Smooth muscle cell (in vitro differentiated cells): ENCODE measurements around the gene RING1. TPM values are rescaled to one million over a fixed set of nuclear protein-coding genes. Genes with fewer than 3 reads are reported as not detected.

Experiments
- DNase-seq: peaks from one replicate; lab custom pipeline; 2025; ENCODE audit not compliant: unreplicated experiment; lab: John Stamatoyannopoulos, UW
- H2AFZ ChIP-seq: fragments of 200-600 bp; sonication (generic); 2 replicates; pipeline ENCODE4 v1.6.0; 2016; ENCODE audit warnings: antibody characterized with exemption, low read depth, mild to moderate bottlenecking
- H3F3A ChIP-seq: fragments of 200-600 bp; sonication (generic); 2 replicates; pipeline ENCODE4 v1.6.0; 2017; ENCODE audit warnings: antibody characterized with exemption, low read depth
- H3K27ac ChIP-seq: fragments of 200-600 bp; sonication (generic); 2 replicates; pipeline ENCODE4 v1.5.1; 2016; ENCODE audit warnings: low read depth, mild to moderate bottlenecking
- H3K27me3 ChIP-seq: fragments of 200-600 bp; sonication (generic); 2 replicates; pipeline ENCODE4 v1.6.1; 2016; ENCODE audit warnings: low read depth, mild to moderate bottlenecking
- H3K36me3 ChIP-seq: fragments of 200-600 bp; sonication (generic); 2 replicates; pipeline ENCODE4 v1.5.1; 2016; ENCODE audit warnings: low read depth
- H3K4me1 ChIP-seq: fragments of 200-600 bp; sonication (generic); 2 replicates; pipeline ENCODE4 v1.5.1; 2016; ENCODE audit warnings: low read depth
- H3K4me2 ChIP-seq: fragments of 200-600 bp; sonication (generic); 2 replicates; pipeline ENCODE4 v1.6.0; 2016; ENCODE audit warnings: mild to moderate bottlenecking
- H3K4me3 ChIP-seq: fragments of 200-600 bp; sonication (generic); 2 replicates; pipeline ENCODE4 v1.5.1; 2016; ENCODE audit warnings: mild to moderate bottlenecking
- H3K79me2 ChIP-seq: fragments of 200-600 bp; sonication (generic); 2 replicates; pipeline ENCODE4 v1.6.0; 2016; ENCODE audit warnings: low read depth, mild to moderate bottlenecking
- H3K9ac ChIP-seq: fragments of 200-600 bp; sonication (generic); 2 replicates; pipeline ENCODE4 v1.6.0; 2016; ENCODE audit warnings: low read depth
- H3K9me3 ChIP-seq: fragments of 200-600 bp; sonication (generic); replicated peaks from 2 replicates; pipeline ENCODE4 v1.5.1; 2016; ENCODE audit warnings: low read depth
- H4K20me1 ChIP-seq: fragments of 200-600 bp; sonication (generic); 2 replicates; pipeline ENCODE4 v1.6.0; 2016; ENCODE audit warnings: low read depth
- WGBS: methylation state at CpG from one replicate; pipeline ENCODE4 v1.1.7; 2016; ENCODE audit warnings: low lambda C conversion rate; 5-methylcytosine and 5-hydroxymethylcytosine counted together
- polyA plus RNA-seq: library from polyadenylated mRNA; unstranded; fragments of >200 nt; fragmentation: Nextera tagmentation; extraction: Ambion mirVana; gene quantifications from 2 replicates; pipeline ENCODE4 v1.2.1, GENCODE V29; 2016
- total RNA-seq: library from RNA; depleted of rRNA; stranded (reverse); fragments of >200 nt; gene quantifications from 2 replicates; pipeline ENCODE4 v1.2.3, GENCODE V29; 2014
- TF ChIP-seq, protein P1 (sequence below): fragments of 200-600 bp; sonication (generic); IDR thresholded peaks from 2 replicates; pipeline ENCODE4 v1.5.1; 2017; ENCODE audit warnings: borderline replicate concordance, mild to moderate bottlenecking, antibody characterized with exemption; ENCODE audit not compliant: insufficient read depth, poor library complexity, severe bottlenecking

Gene RING1
- total and polyA plus RNA-seq, 2 experiments from 2014 or later: 31.6 to 32.2 TPM

DNA sequence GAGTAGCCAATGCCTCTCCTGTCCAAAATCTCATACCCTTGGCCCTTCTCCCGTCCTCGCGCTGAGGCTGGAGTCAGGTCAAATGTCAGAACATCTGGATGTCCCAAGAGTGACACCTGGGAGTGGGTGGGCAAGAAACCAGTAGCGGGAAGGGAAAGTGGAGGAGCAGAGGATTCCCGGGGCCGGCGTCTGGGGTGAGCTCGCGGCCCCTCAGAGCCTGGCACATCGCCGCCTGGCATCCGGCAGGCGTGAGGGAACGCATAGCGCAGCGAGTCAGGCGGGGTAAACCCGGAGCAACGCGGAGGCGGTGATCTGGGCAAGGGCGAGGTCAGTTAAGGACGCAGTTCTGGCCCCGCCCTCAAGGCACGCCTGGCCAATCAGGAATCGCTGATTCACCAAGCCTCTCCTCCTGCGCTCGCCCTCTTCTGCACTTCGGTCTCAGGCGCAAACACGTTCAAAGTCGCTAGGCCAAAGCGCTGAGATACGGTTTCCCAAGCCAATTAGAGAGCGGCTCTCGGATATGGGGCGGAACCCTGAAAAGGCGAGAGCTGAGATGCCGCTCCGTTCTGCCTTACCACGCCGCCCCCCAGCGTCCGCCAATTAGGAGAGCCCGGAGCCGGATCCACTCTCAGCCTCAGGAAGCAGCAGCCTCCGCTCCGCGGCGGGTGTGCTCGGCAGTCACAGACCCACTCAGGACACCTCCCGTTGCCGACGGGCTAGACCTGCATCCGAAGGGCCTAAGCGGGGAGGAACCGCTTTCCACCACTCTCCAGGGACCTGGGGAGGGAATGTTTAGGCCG lies 40.8 kb downstream of the RING1 start:
- Histone ChIP-seq H3K4me1 (peaks cover 15% of the 10 kb centered on the region), H3K9ac (peak overlapping the region; percentile 72), H2AFZ (peak overlapping the region; percentile 57), H3K36me3 (no peaks in the 10 kb centered on the region), H3K27ac (peak overlapping the region; percentile 73), H3K79me2 (no peaks in the 10 kb centered on the region), H3K4me2 (peak overlapping the region; percentile 90), H3F3A (no peaks in the 10 kb centered on the region), H3K27me3 (no peaks in the 10 kb centered on the region), H3K9me3 (no peaks in the 10 kb centered on the region), H3K4me3 (peak overlapping the region; percentile 53), H4K20me1 (no peaks in the 10 kb centered on the region)
- DNase-seq: peak; percentile 98
- under 1% methylated on average over 58 of the region's 58 CpGs for WGBS
- TF ChIP-seq, protein P1, sequence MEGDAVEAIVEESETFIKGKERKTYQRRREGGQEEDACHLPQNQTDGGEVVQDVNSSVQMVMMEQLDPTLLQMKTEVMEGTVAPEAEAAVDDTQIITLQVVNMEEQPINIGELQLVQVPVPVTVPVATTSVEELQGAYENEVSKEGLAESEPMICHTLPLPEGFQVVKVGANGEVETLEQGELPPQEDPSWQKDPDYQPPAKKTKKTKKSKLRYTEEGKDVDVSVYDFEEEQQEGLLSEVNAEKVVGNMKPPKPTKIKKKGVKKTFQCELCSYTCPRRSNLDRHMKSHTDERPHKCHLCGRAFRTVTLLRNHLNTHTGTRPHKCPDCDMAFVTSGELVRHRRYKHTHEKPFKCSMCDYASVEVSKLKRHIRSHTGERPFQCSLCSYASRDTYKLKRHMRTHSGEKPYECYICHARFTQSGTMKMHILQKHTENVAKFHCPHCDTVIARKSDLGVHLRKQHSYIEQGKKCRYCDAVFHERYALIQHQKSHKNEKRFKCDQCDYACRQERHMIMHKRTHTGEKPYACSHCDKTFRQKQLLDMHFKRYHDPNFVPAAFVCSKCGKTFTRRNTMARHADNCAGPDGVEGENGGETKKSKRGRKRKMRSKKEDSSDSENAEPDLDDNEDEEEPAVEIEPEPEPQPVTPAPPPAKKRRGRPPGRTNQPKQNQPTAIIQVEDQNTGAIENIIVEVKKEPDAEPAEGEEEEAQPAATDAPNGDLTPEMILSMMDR: no peak

DNA sequence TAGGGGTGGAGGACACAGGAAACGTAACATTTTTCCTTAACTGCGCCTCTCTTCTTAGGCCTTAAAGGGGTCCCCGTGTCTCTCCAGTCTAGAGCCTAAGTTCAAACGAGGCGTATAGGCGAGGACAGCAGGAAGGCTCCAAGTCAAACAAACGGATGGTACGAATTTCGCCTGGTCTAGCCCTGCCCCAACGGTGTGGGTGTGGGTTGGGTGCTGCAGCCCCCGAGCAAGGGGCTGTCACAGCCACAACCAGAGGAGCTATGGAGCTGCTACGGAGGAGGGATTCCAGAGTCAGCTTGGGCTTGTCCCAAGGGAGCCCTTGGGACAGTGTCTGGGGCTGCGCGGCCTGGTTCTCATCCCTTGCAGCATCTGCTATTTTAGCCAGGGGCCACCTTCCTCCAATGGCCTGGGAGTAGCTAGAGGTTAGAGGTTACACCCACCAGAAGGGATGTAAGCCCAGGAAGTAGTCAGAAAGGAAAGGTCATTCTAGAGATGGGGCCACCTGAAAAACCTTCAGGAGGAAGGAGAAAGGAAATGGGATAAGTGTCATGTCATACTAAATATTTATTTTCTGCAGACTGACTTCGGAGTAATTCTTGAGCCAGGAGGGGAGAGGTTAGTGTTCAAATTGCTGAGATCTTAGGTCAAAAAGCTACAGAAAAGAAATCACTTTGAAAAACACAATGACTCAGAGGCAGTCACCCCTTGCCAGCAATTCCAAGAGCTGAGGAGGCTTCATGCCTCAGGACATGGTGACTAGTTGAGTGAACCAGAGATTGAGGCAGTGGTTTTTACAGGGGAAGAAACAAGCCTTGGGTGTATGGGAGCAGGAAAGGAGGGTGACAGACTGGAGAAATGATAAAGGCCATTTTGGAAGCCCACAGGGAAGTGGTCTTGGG lies 41.7 kb downstream of the RING1 start:
- no peaks in the 10 kb centered on the region for H4K20me1 ChIP-seq
- no peaks in the 10 kb centered on the region for H3K36me3 ChIP-seq
- H3K27me3 ChIP-seq: no peaks in the 10 kb centered on the region
- peak overlapping the region; percentile 57 for H2AFZ ChIP-seq
- H3K79me2 ChIP-seq: no peaks in the 10 kb centered on the region
- WGBS: 35% methylated on average over 15 of the region's 15 CpGs
- H3K4me2 ChIP-seq: peak overlapping the region; percentile 90
- peak overlapping the region; percentile 53 for H3K4me3 ChIP-seq
- peak overlapping the region; percentile 72 for H3K9ac ChIP-seq
- H3F3A ChIP-seq: no peaks in the 10 kb centered on the region
- H3K4me1 ChIP-seq: peaks cover 15% of the 10 kb centered on the region
- H3K27ac ChIP-seq: peak overlapping the region; percentile 73
- TF ChIP-seq, protein P1: no peak
- DNase-seq: no peak
- no peaks in the 10 kb centered on the region for H3K9me3 ChIP-seq

DNA sequence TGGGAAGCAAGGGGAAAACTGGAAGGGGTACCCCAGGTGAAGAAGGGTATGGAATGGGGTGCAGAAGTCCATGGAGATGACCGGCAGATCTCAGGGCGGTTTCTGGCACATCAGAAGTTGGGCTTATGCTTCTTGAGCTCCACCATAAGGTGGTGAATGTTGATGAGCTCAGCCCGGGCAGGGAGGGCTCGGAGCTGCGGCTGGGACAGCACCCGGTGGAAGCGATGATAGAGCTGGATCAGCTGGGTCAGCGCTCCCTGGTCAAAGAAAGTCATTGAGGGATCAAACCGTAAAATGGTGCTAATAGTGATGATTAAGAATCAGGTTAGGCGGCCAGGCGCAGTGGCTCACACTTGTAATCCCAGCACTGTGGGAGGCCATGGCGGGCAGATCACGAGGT lies 42.4 kb downstream of the RING1 start:
- WGBS: 95% methylated on average over 13 of the region's 13 CpGs
- no peaks in the 10 kb centered on the region for H4K20me1 ChIP-seq
- TF ChIP-seq, protein P1: no peak
- peaks cover 15% of the 10 kb centered on the region for H3K4me1 ChIP-seq
- H2AFZ ChIP-seq: no peak overlapping the region
- no peak overlapping the region for H3K9ac ChIP-seq
- H3K27me3 ChIP-seq: no peaks in the 10 kb centered on the region
- H3K4me3 ChIP-seq: no peak overlapping the region
- H3K36me3 ChIP-seq: no peaks in the 10 kb centered on the region
- no peaks in the 10 kb centered on the region for H3K79me2 ChIP-seq
- DNase-seq: no peak
- no peaks in the 10 kb centered on the region for H3F3A ChIP-seq
- H3K27ac ChIP-seq: peak overlapping the region; percentile 73
- no peak overlapping the region for H3K4me2 ChIP-seq
- no peaks in the 10 kb centered on the region for H3K9me3 ChIP-seq
